CD14-positive monocyte (primary cell): ENCODE results near the gene DMWD. TPM values are rescaled to one million over a fixed set of nuclear protein-coding genes. Genes with fewer than 3 reads are reported as not detected.

Experiments used
- DNase-seq, 3 donors: peaks; one replicate each; pipeline ENCODE4 v3.0.0-alpha.2; 2011 to 2022
- H2AFZ ChIP-seq: 2 replicates; pipeline ENCODE4 v1.6.0; 2012; ENCODE audit warnings: mild to moderate bottlenecking, low read depth, low read length, inconsistent platforms; ENCODE audit not compliant: insufficient read depth, poor library complexity, severe bottlenecking
- H3K27ac ChIP-seq, 2 donors: 1 replicate in 1 of 2; 2 replicates in 1 of 2; pipeline ENCODE4 v1.5.1; 2012 to 2013; ENCODE audit warnings: low read length in 2 of 2, control low read depth in 1 of 2, inconsistent platforms in 1 of 2, low read depth in 1 of 2, mild to moderate bottlenecking in 1 of 2
- H3K27me3 ChIP-seq, 2 donors: one replicate each; pipeline versions ENCODE4 v1.6.0 to v1.6.1; 2011 to 2013; ENCODE audit warnings: low read length in 2 of 2; ENCODE audit not compliant: control insufficient read depth in 2 of 2, insufficient read depth in 2 of 2
- H3K36me3 ChIP-seq, 2 donors: replicated peaks in 1 of 2; 1 replicate in 1 of 2; 2 replicates in 1 of 2; pipeline versions ENCODE4 v1.5.1 to v1.6.1; 2012 to 2013; ENCODE audit warnings: low read length in 2 of 2, control low read depth in 1 of 2, inconsistent platforms in 1 of 2, mild to moderate bottlenecking in 1 of 2; ENCODE audit not compliant: insufficient read depth in 2 of 2, control insufficient read depth in 1 of 2
- H3K4me1 ChIP-seq, 2 donors: 1 replicate in 1 of 2; 2 replicates in 1 of 2; pipeline versions ENCODE4 v1.5.1 to v1.6.1; 2012 to 2013; ENCODE audit warnings: low read length in 2 of 2, control low read depth in 1 of 2, inconsistent platforms in 1 of 2, mild to moderate bottlenecking in 1 of 2, moderate library complexity in 1 of 2; ENCODE audit not compliant: insufficient read depth in 2 of 2, control insufficient read depth in 1 of 2
- H3K4me2 ChIP-seq: replicated peaks from 2 replicates; pipeline ENCODE3; 2012; ENCODE audit warnings: low read length, moderate library complexity, mild to moderate bottlenecking; ENCODE audit not compliant: poor library complexity, severe bottlenecking; ENCODE audit errors: extremely low read depth
- H3K4me3 ChIP-seq, 3 experiments: fragments of 200-600 bp in 1 of 3; sonication (generic) in 1 of 3; replicated peaks in 1 of 3; 1 replicate in 2 of 3; 2 replicates in 1 of 3; pipeline ENCODE4 v1.5.1; 2011 to 2013; ENCODE audit warnings: low read length in 3 of 3, mild to moderate bottlenecking in 3 of 3, control low read depth in 2 of 3, low read depth in 2 of 3, inconsistent platforms in 1 of 3, moderate library complexity in 1 of 3
- H3K79me2 ChIP-seq: 2 replicates; pipeline ENCODE4 v1.6.0; 2012; ENCODE audit warnings: mild to moderate bottlenecking, control low read depth, inconsistent platforms, low read length, moderate library complexity; ENCODE audit not compliant: insufficient read depth
- H3K9ac ChIP-seq: 2 replicates; pipeline ENCODE4 v1.6.0; 2017; ENCODE audit warnings: low read length, mild to moderate bottlenecking; ENCODE audit not compliant: insufficient read depth, poor library complexity, severe bottlenecking
- H3K9me3 ChIP-seq, 2 donors: replicated peaks in 1 of 2; 1 replicate in 1 of 2; 2 replicates in 1 of 2; pipeline versions ENCODE4 v1.5.1 to v1.6.1; 2012 to 2013; ENCODE audit warnings: low read length in 2 of 2, control low read depth in 1 of 2; ENCODE audit not compliant: control insufficient read depth in 1 of 2, insufficient read depth in 1 of 2
- H4K20me1 ChIP-seq: 2 replicates; pipeline ENCODE4 v1.6.0; 2012; ENCODE audit warnings: mild to moderate bottlenecking, low read length, control low read depth, moderate library complexity; ENCODE audit not compliant: insufficient read depth
- H3K27ac Mint-ChIP-seq, 7 donors: one replicate each; pipeline ENCODE4 v1.8.0; 2020; ENCODE audit warnings: mild to moderate bottlenecking in 7 of 7, mixed read lengths in 7 of 7, moderate library complexity in 6 of 7, inconsistent platforms in 2 of 7
- H3K27me3 Mint-ChIP-seq, 3 donors: one replicate each; pipeline ENCODE4 v1.8.0; 2021 to 2022; ENCODE audit warnings: low read depth in 3 of 3, mild to moderate bottlenecking in 3 of 3, mixed read lengths in 3 of 3, moderate library complexity in 3 of 3, inconsistent platforms in 1 of 3
- H3K36me3 Mint-ChIP-seq, 2 donors: one replicate each; pipeline ENCODE4 v1.8.0; 2020; ENCODE audit warnings: mixed read lengths in 2 of 2, inconsistent platforms in 1 of 2, mild to moderate bottlenecking in 1 of 2
- H3K4me1 Mint-ChIP-seq: one replicate; pipeline ENCODE4 v1.8.0; 2020; ENCODE audit warnings: mild to moderate bottlenecking, mixed read lengths
- H3K4me3 Mint-ChIP-seq, 2 donors: one replicate each; pipeline ENCODE4 v1.8.0; 2020; ENCODE audit warnings: mild to moderate bottlenecking in 2 of 2, mixed read lengths in 2 of 2, moderate library complexity in 1 of 2
- H3K9me3 Mint-ChIP-seq, 7 donors: one replicate each; pipeline ENCODE4 v1.8.0; 2020 to 2022; ENCODE audit warnings: mixed read lengths in 7 of 7, mild to moderate bottlenecking in 6 of 7, moderate library complexity in 6 of 7, inconsistent platforms in 2 of 7
- WGBS: methylation state at CpG from one replicate; pipeline ENCODE4 v1.1.5; 2013; ENCODE audit warnings: missing lambda C conversion rate; ENCODE audit not compliant: insufficient coverage; 5-methylcytosine and 5-hydroxymethylcytosine counted together
- intact Hi-C, 2 donors: fragments of 100-400 bp; cut with micrococcal nuclease; formaldehyde crosslinking; loops; one replicate each; pipeline versions ENCODE4 v1.15.0 to v1.15.1; 2023
- polyA plus RNA-seq, 3 donors: library from polyadenylated mRNA; depleted of rRNA in 1 of 3; unstranded in 2 of 3; stranded (reverse) in 1 of 3; fragments of 300-500 nt in 2 of 3; fragments of >200 nt in 1 of 3; fragmentation: Illumina TruSeq in 2 of 3; gene quantifications; 1 replicate in 2 of 3; 2 replicates in 1 of 3; pipeline ENCODE4 v1.2.3, GENCODE V29; 2012 to 2021
- TF ChIP-seq, protein P1 (sequence below): fragments of 200-600 bp; IDR thresholded peaks from one replicate; pipeline ENCODE4 v1.8.0; 2022; ENCODE audit warnings: antibody characterized with exemption, mild to moderate bottlenecking

DMWD gene
- polyA plus RNA-seq, 3 donors = 1.5 to 3.4 (median 2.4) TPM

GRCh38 chr19:45825263-45825605, 32.6 kb upstream of the DMWD start:
- Histone ChIP-seq H3K4me1 (no peaks in the 10 kb centered on the region), H3K4me3 (no peak overlapping the region), H3K79me2 (no peaks in the 10 kb centered on the region), H3K36me3 (peaks cover 96 to 98% of the 10 kb centered on the region in 2 donors), H2AFZ (no peak overlapping the region), H3K9ac (no peak overlapping the region), H3K9me3 (no peaks in the 10 kb centered on the region), H3K27me3 (no peaks in the 10 kb centered on the region), H3K4me2 (no peak overlapping the region), H4K20me1 (peaks cover 15% of the 10 kb centered on the region), H3K27ac (no peak overlapping the region)
- DNase-seq = no peak
- H3K27ac Mint-ChIP-seq = peak overlapping the region in 1 of 7 donors; percentile 46
- H3K4me1 Mint-ChIP-seq = no peaks in the 10 kb centered on the region
- H3K27me3 Mint-ChIP-seq = peaks cover 0 to 5% (median 0%) of the 10 kb centered on the region in 3 donors
- H3K4me3 Mint-ChIP-seq = no peak overlapping the region
- intact Hi-C loops = no loop called here
- H3K36me3 Mint-ChIP-seq = peaks cover 82 to 99% of the 10 kb centered on the region in 2 donors
- WGBS = 98% methylated on average over 6 of the region's 8 CpGs
- no peaks in the 10 kb centered on the region for H3K9me3 Mint-ChIP-seq
- TF ChIP-seq, protein P1, sequence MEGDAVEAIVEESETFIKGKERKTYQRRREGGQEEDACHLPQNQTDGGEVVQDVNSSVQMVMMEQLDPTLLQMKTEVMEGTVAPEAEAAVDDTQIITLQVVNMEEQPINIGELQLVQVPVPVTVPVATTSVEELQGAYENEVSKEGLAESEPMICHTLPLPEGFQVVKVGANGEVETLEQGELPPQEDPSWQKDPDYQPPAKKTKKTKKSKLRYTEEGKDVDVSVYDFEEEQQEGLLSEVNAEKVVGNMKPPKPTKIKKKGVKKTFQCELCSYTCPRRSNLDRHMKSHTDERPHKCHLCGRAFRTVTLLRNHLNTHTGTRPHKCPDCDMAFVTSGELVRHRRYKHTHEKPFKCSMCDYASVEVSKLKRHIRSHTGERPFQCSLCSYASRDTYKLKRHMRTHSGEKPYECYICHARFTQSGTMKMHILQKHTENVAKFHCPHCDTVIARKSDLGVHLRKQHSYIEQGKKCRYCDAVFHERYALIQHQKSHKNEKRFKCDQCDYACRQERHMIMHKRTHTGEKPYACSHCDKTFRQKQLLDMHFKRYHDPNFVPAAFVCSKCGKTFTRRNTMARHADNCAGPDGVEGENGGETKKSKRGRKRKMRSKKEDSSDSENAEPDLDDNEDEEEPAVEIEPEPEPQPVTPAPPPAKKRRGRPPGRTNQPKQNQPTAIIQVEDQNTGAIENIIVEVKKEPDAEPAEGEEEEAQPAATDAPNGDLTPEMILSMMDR = no peak

GRCh38 chr19:45824531-45825262, 32.1 kb upstream of the DMWD start:
- H3K27me3 Mint-ChIP-seq = peaks cover 0 to 5% (median 0%) of the 10 kb centered on the region in 3 donors
- H3K36me3 ChIP-seq = peaks cover 96 to 98% of the 10 kb centered on the region in 2 donors
- H3K4me3 Mint-ChIP-seq = no peak overlapping the region
- no peak overlapping the region for H3K4me3 ChIP-seq
- no peak for DNase-seq
- intact Hi-C loops = no loop called here
- H3K4me1 ChIP-seq = no peaks in the 10 kb centered on the region
- H3K9ac ChIP-seq = no peak overlapping the region
- WGBS = 96% methylated on average over 21 of the region's 26 CpGs
- no peaks in the 10 kb centered on the region for H3K9me3 Mint-ChIP-seq
- H3K27ac Mint-ChIP-seq = no peak overlapping the region
- H3K27ac ChIP-seq = no peak overlapping the region
- H4K20me1 ChIP-seq = peaks cover 19% of the 10 kb centered on the region
- no peaks in the 10 kb centered on the region for H3K27me3 ChIP-seq
- H3K36me3 Mint-ChIP-seq = peaks cover 82 to 99% of the 10 kb centered on the region in 2 donors
- no peaks in the 10 kb centered on the region for H3K79me2 ChIP-seq
- H2AFZ ChIP-seq = no peak overlapping the region
- H3K4me2 ChIP-seq = no peak overlapping the region
- H3K4me1 Mint-ChIP-seq = no peaks in the 10 kb centered on the region
- TF ChIP-seq, protein P1 = no peak
- H3K9me3 ChIP-seq = no peaks in the 10 kb centered on the region
